Activated CD8-positive, alpha-beta T cell treated with anti-CD3 and anti-CD28 coated beads for 36 hours (primary cell): ENCODE measurements around the gene RCAN2. TPM values are rescaled to one million over a fixed set of nuclear protein-coding genes. Genes with fewer than 3 reads are reported as not detected.

Experiments
- ATAC-seq: fragments of 200-7000 bp; cut with Tn5 transposase; one replicate; pipeline ENCODE4 v1.10.0; 2021; ENCODE audit warnings: mild to moderate bottlenecking, moderate library complexity
- CTCF ChIA-PET: fragments of 350-600 bp; sonication (Branson Sonifier 250); formaldehyde crosslinking; loops from one replicate; lab custom pipeline; 2021; ENCODE audit warnings: antibody characterized with exemption; lab: Charles Lee
- POLR2A ChIA-PET: fragments of 350-600 bp; sonication (Branson Sonifier 250); formaldehyde crosslinking; loops from one replicate; lab custom pipeline; 2021; ENCODE audit warnings: antibody characterized with exemption; lab: Charles Lee
- DNase-seq: peaks from one replicate; pipeline ENCODE4 v3.0.0-alpha.2; 2020
- H3K27ac Mint-ChIP-seq: one replicate; pipeline ENCODE4 v1.8.0; 2021; ENCODE audit warnings: mild to moderate bottlenecking, mixed read lengths
- H3K27me3 Mint-ChIP-seq: one replicate; pipeline ENCODE4 v1.8.0; 2021; ENCODE audit warnings: mixed read lengths
- H3K36me3 Mint-ChIP-seq: one replicate; pipeline ENCODE4 v1.8.0; 2021; ENCODE audit warnings: low read depth, mixed read lengths
- H3K4me1 Mint-ChIP-seq: one replicate; pipeline ENCODE4 v1.8.0; 2021; ENCODE audit warnings: low read depth, mixed read lengths
- H3K4me3 Mint-ChIP-seq: one replicate; pipeline ENCODE4 v1.8.0; 2021; ENCODE audit warnings: mild to moderate bottlenecking, moderate library complexity, mixed read lengths
- H3K9me3 Mint-ChIP-seq: one replicate; pipeline ENCODE4 v1.8.0; 2021; ENCODE audit warnings: mixed read lengths
- intact Hi-C: fragments of 100-400 bp; cut with micrococcal nuclease; formaldehyde crosslinking; loops from one replicate; pipeline ENCODE4 v1.10.0; 2022
- total RNA-seq, 2 experiments: library from RNA; stranded (reverse); gene quantifications; one replicate each; pipeline ENCODE4 v1.2.3, GENCODE V29; 2021
- TF ChIP-seq, protein P1 (sequence below): fragments of 200-600 bp; IDR thresholded peaks from one replicate; pipeline ENCODE4 v1.8.0; 2022; ENCODE audit warnings: antibody characterized with exemption, mild to moderate bottlenecking

RCAN2 gene
- total RNA-seq, 2 experiments from 2014 or later = not detected

DNA sequence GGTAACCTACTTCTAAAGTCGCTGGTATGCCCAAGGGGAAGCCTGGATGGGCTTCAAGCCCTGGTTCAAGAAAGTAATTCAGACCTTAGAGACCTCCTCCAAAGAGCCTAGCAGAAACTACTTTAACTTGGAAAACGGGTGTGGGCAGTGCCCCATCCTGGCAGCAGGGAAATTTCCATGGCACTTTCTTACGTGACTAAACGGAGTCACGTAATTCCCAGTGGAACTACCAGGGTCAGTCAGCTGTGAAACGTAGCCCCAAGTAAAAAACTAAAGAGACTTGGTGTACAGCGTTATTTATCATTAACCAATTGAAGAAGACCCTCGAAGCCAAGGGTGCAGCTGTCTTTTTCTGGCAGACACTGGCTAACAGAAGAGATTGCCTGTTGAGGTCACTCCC, 114.0 kb downstream of the RCAN2 start:
- TF ChIP-seq, protein P1, sequence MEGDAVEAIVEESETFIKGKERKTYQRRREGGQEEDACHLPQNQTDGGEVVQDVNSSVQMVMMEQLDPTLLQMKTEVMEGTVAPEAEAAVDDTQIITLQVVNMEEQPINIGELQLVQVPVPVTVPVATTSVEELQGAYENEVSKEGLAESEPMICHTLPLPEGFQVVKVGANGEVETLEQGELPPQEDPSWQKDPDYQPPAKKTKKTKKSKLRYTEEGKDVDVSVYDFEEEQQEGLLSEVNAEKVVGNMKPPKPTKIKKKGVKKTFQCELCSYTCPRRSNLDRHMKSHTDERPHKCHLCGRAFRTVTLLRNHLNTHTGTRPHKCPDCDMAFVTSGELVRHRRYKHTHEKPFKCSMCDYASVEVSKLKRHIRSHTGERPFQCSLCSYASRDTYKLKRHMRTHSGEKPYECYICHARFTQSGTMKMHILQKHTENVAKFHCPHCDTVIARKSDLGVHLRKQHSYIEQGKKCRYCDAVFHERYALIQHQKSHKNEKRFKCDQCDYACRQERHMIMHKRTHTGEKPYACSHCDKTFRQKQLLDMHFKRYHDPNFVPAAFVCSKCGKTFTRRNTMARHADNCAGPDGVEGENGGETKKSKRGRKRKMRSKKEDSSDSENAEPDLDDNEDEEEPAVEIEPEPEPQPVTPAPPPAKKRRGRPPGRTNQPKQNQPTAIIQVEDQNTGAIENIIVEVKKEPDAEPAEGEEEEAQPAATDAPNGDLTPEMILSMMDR = no peak
- H3K9me3 Mint-ChIP-seq = no peaks in the 10 kb centered on the region
- no peak for DNase-seq
- POLR2A ChIA-PET = interaction anchor here (1.0 kb wide), 1 partner anchor 14 kb away, joined by 3 read pairs; no protein-coding TSS in a partner anchor
- H3K27ac Mint-ChIP-seq = no peak overlapping the region
- H3K4me1 Mint-ChIP-seq = no peaks in the 10 kb centered on the region
- no peak overlapping the region for H3K4me3 Mint-ChIP-seq
- peaks cover 3% of the 10 kb centered on the region for H3K27me3 Mint-ChIP-seq
- no peak for ATAC-seq
- CTCF ChIA-PET = interaction anchor here (1.6 kb wide), 2 partner anchors 9 to 33 kb away, joined by 4 to 5 read pairs; no protein-coding TSS in a partner anchor
- intact Hi-C loops = no loop called here
- no peaks in the 10 kb centered on the region for H3K36me3 Mint-ChIP-seq

DNA sequence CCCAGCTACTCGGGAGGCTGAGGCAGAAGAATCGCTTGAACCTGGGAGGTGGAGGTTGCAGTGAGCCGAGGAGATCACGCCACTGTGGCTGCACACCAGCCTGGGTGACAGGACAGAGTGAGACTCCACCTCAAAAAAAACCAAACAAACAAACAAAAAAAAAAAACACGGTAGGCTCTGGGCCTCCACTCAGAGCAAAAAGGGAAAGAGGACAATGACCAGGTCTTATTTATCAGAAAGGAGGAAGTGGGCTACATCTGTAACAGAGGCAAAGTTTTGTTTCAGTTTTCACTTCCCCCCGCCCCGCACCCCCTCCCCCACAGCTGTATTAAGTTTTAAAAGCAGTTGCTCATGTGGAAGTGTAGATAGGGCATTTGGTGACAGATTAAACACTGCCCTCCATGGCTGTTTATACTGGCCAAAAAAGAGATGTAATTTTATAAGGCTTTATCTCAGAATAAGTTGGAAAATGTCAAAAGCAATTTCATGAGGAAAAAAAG, 114.6 kb downstream of the RCAN2 start:
- H3K27me3 Mint-ChIP-seq = peaks cover 3% of the 10 kb centered on the region
- ChIA-PET POLR2A (no interaction called here), CTCF (no interaction called here)
- no peak overlapping the region for H3K4me3 Mint-ChIP-seq
- no peak overlapping the region for H3K27ac Mint-ChIP-seq
- H3K9me3 Mint-ChIP-seq = no peaks in the 10 kb centered on the region
- H3K4me1 Mint-ChIP-seq = no peaks in the 10 kb centered on the region
- H3K36me3 Mint-ChIP-seq = no peaks in the 10 kb centered on the region
- DNase-seq = no peak
- peak; percentile 45 for ATAC-seq
- intact Hi-C loops = no loop called here
- TF ChIP-seq, protein P1 = no peak

DNA sequence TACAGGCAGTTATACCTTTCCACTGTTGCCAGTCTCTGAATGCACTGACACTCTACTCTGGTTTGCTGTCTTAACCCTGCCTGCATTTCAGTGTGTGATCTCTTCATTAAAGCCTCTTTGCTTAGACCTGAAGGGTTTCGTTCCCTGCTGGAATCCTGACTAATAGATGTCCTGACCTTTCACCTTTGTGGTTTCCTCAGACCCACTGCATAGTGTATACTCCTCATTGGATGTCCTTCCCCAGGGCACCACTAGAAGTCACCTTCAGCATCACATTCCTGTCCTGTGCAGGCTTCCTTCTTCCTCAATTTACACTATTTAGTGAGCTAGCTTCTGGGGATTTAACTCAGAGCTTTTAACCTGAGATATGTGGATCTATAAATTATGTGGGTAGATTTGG, 120.6 kb downstream of the RCAN2 start:
- TF ChIP-seq, protein P1 = no peak

DNA sequence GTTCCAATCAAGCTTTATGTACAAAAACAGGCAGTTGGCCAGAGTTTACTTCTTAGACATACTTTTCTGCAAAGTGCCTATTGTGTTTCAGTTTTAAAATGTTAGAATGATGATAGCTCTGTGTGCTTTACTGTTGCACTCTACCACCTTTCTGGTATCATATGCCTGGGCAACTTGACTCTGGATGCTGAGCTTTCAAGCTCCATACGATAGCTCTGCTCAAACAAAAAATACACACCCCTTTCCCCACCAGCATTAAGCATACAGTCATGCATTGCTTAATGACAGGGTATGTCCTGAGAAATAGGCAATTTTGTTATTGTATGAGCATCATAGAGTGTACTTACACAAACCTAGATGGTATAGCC, 123.1 kb downstream of the RCAN2 start:
- Mint-ChIP-seq H3K27ac (no peak overlapping the region), H3K4me1 (no peaks in the 10 kb centered on the region), H3K36me3 (no peaks in the 10 kb centered on the region), H3K9me3 (no peaks in the 10 kb centered on the region), H3K4me3 (no peak overlapping the region), H3K27me3 (peaks cover 1% of the 10 kb centered on the region)
- POLR2A ChIA-PET = no interaction called here
- DNase-seq (no peak), ATAC-seq (no peak)
- intact Hi-C loops = no loop called here
- TF ChIP-seq, protein P1 = no peak
- CTCF ChIA-PET = interaction anchor here (1.3 to 1.6 kb wide), 2 partner anchors 10 to 278 kb away, joined by 3 to 4 read pairs; no protein-coding TSS in a partner anchor

More for the DNA sequence above, 120.6 kb downstream of the RCAN2 start:
- POLR2A ChIA-PET = no interaction called here
- Mint-ChIP-seq H3K4me1 (no peaks in the 10 kb centered on the region), H3K27ac (no peak overlapping the region), H3K36me3 (no peaks in the 10 kb centered on the region), H3K4me3 (no peak overlapping the region), H3K27me3 (no peaks in the 10 kb centered on the region), H3K9me3 (no peaks in the 10 kb centered on the region)
- DNase-seq = no peak
- no peak for ATAC-seq
- CTCF ChIA-PET = no interaction called here
- intact Hi-C loops = no loop called here

DNA sequence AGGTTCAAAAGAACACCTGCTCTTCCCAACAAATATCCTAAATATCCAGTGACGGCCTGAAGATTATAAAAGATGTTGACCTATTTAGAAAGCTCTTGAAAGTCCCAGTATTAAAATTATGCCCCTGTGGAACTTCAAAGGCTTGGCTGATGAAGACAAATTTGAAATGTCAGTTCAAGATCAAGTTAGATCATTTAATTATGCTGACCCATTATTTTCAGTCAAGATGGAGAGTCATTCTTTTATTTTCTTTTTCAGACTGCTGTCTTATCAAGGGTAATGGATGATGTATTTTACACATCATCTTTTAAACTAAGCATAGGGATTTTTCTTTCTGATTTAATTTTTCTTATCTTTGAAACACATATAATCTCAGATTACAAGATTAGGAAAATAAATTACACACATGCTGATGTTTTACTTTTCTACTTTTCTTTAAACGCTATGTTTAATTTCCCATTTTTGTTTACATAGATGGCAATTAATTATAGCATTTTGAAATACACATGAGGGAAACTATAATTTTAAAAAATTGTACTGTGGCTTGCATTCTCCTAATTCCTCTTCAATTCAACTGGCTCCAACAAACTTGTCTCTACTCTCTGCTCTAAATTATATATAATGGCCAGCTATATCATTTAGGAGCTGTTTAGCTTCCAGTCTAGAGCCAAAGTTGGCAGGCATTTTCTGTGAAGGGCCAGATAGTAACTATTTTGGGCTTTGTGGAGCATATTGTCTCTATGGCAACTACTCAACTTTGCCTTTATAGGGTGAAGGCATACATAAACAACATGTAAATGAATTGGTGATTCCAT, 123.7 kb downstream of the RCAN2 start:
- CTCF ChIA-PET = interaction anchor here (1.3 to 1.6 kb wide), 2 partner anchors 11 to 277 kb away, joined by 3 to 4 read pairs; no protein-coding TSS in a partner anchor
- no peaks in the 10 kb centered on the region for H3K4me1 Mint-ChIP-seq
- ATAC-seq (no peak), DNase-seq (no peak)
- no peak overlapping the region for H3K27ac Mint-ChIP-seq
- TF ChIP-seq, protein P1 = no peak
- intact Hi-C loops = no loop called here
- H3K4me3 Mint-ChIP-seq = no peak overlapping the region
- H3K27me3 Mint-ChIP-seq = peaks cover 3% of the 10 kb centered on the region
- POLR2A ChIA-PET = no interaction called here
- no peaks in the 10 kb centered on the region for H3K36me3 Mint-ChIP-seq
- no peaks in the 10 kb centered on the region for H3K9me3 Mint-ChIP-seq
